Fibroblast of skin of left quadriceps (primary cell): ENCODE measurements around the gene SGCD.
A peak's percentile ranks its signal among the peaks of the same experiment; 100 is the strongest.

Source experiments
- DNase-seq, 2 experiments: peaks; one replicate each; pipeline ENCODE4 v3.0.0-alpha.2; 2013; ENCODE audit warnings: low read depth in 2 of 2

The SGCD gene

GRCh38 chr5:156778139-156778706, 451.3 kb downstream of the SGCD start:
- DNase-seq: no peak

DNA sequence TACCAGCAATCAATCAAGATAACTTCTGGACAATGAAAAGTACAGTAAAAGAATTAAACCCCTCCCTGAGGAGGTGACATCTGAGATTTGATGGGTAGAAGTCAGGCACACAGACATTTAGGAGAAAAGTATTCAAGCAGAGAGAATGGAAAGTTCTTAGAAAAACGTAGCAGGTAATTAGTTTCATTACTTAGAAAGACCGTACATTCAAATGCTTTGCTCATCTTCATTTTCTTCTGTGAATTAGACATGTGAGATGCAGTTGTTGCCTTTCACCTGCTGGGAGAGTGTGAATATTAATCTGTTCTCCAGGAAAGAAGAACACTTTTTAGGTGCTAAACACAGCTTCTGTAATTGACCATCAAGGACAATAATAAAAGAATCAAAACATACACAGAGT, 451.8 kb downstream of the SGCD start:
- DNase-seq: no peak

DNA sequence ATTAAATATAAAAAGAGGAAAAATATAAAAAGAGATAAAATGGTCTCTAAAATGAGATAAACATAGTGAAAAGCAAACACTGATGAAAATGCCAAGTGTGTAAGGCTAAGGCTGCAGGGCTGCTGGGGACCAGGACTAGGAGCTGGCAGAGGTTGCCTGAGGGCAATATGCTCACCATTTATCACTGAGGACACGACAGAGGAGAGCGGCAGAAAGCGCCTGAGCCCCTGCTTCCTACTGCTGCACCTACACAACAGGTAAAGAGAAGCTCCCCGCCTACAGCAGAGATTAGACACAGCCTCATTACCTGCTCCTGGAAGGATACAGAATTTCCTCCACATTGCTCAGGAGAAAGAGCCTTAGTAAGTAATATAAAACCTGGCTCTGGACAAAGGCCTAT, 452.5 kb downstream of the SGCD start:
- no peak for DNase-seq

- no peak for DNase-seq
These were observed 456.1 kb downstream of the SGCD start for GRCh38 chr5:156783092-156783491.

GRCh38 chr5:156794687-156795086, 467.7 kb downstream of the SGCD start:
- no peak for DNase-seq

DNA sequence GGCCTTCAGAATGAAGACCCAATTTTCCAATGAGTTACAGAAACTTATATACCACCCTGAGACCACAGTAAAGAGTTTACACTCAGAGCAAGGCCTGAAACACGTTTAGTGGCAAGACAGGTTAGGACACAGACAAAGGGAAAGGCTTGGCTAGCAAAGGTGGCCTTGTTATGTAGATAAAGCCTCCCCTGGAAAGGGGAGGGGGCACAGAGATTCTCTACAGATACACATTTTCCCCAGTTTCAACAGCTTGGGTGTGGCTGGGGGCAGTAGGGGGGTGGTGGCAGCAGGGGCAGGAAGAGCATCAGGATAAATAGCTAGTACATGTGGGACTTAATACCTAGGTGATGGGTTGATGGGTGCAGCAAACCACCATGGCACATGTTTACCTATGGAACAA, 471.2 kb downstream of the SGCD start:
- DNase-seq: no peak

GRCh38 chr5:156799171-156799570, 472.2 kb downstream of the SGCD start:
- DNase-seq: no peak

DNA sequence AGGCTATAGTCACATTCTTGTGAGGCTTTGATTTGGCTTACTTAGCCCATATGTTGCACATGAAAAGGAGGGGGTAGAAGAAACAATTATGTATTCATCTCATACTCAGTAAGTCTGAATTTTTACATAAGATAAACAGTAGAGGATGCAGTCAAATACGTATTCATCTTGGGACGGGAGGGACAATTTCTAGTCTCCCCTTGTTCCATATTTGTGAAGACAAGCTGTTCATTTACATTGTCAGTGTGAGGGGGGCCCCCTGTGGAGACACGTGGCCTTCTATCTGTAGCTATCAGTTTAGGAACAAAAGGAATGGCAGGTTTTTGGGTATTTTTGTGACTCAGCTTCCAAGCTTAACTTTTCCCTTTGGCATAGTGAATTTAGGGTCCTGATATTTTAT, 474.0 kb downstream of the SGCD start:
- DNase-seq: no peak

- no peak for DNase-seq
These were observed 475.5 kb downstream of the SGCD start for GRCh38 chr5:156802501-156802900.

- DNase-seq: no peak
These were observed 476.4 kb downstream of the SGCD start for GRCh38 chr5:156803404-156803803.

DNA sequence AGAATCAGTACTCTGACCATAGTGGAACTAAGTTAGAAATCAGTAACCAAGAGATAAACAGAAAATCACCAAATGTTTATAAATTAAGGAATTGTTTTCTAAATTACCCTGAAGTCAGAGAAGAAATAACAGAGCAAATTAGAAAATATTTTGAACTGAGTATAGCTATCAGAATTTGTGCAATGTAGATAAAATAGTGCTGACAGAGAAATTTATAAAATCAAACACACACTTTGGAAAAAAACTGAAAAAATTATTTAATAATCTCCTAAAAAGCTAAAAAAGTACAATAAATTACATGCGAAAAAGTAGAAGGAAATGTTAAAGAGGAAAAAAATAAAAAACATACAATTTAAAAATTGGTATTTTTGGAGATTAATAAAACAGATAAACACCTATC, 486.0 kb downstream of the SGCD start:
- DNase-seq: no peak

DNA sequence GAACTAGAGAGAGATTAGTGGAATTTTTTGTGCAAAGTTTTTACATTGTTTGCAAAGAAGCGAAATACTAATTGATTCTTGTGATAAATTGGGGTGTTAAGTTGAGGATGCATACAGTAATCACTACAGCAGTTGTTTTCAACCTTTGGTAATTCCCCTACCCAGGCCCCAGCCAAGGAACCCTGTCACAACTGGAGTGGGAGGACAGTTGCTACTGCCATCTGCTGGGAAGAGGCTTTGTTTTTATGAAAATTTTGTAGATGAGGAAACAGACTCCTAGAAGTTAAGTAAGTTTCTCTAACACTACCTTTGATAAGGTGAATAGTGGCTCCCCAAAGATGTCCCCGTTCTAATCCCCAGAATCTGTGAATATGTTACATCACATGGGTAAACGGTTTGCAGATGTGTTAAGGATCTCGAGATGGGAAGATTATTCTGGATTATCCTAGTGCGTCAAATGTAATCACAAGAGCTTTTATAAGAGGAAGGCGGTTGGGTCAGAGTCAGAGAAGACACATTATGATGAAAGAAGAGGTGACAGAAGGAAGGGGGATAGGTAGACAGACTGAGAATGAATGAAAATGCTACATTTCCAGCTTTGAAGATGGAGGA, 489.1 kb downstream of the SGCD start:
- DNase-seq: peak; percentile 16 to 20
